SH-SY5Y (cell line): ENCODE data around the gene HPN.

Experiments used
- GATA2 ChIP-seq: IDR thresholded peaks from 2 replicates; pipeline ENCODE4 v1.6.1; 2011; ENCODE audit warnings: mild to moderate bottlenecking, low read depth, low read length
- GATA3 ChIP-seq: IDR thresholded peaks from 2 replicates; pipeline ENCODE4 v1.6.1; 2011; ENCODE audit warnings: low read depth, mild to moderate bottlenecking, low read length, moderate library complexity

Gene HPN

DNA sequence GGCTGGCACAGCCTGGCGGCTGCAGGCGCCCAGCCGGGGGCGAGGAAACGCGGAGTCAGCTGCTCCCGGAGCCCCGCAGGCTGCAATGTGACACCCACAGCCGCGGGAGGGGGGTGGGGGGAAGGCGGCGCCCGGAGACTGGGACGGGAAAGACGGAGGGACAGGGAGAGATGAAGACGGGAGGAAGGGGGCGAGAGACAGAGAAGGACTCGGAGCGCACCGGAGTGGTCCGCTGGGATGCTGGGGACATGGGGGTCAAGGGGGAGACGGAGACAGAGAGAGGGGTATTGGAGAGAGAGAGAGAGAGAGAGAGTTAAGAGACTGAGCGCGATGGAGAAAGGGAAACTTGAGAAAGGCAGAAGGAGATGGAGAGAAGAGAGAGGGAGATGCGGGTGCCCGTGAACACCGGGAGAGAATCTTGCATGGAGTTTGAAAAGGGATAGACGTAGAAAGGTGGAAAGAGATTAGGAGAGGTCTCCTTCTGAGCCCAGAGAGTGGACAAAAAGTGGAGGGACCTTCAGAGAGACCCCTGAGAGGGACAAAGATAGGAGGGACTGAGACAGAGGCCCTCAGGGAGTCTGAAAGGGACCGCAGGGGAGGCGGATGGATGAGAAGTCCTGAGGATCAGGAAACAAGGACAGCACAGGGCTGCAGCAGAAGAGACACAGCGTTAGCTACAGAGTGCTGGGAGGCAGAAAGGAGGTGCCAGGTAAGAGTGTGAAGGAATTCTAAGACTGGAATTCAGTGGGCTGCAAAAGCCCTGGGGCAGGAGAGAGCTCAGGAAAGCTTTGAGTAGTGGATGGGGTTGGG, 10.2 kb upstream of the HPN start:
- TF ChIP-seq GATA2 (no peak), GATA3 (no peak)

- TF ChIP-seq GATA2: no peak
- TF ChIP-seq GATA3: no peak
These were observed 9.1 kb upstream of the HPN start for GRCh38 chr19:35032356-35032865.

- TF ChIP-seq GATA2 (no peak), GATA3 (no peak)
These were observed 8.2 kb upstream of the HPN start for GRCh38 chr19:35033067-35034004.

DNA sequence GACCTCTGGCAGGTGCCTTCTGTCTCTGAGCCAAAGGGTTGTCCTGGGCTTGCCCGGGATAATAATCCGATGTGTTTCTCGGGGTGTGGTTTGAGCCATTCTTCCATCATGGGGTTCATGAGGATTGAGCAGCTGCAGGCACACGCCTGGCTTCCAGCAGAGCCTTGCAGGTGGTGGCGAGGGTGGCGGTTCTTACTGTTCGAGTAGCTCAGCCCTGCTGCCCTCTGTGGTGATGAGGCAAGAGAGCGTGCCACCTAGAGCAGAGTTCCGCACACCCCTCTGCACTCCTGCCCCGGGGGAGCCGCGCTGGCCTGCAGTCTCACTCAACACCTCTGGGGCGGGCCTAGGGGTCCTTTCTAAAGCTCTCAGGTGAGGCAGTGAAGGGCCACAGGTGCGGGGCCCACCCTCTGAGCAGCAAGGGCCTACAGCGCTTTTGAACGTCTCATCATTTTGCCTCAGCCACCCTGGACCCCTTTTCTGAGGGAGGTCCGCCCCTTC, 7.5 kb upstream of the HPN start:
- no peak for TF ChIP-seq GATA3
- TF ChIP-seq GATA2: no peak

DNA sequence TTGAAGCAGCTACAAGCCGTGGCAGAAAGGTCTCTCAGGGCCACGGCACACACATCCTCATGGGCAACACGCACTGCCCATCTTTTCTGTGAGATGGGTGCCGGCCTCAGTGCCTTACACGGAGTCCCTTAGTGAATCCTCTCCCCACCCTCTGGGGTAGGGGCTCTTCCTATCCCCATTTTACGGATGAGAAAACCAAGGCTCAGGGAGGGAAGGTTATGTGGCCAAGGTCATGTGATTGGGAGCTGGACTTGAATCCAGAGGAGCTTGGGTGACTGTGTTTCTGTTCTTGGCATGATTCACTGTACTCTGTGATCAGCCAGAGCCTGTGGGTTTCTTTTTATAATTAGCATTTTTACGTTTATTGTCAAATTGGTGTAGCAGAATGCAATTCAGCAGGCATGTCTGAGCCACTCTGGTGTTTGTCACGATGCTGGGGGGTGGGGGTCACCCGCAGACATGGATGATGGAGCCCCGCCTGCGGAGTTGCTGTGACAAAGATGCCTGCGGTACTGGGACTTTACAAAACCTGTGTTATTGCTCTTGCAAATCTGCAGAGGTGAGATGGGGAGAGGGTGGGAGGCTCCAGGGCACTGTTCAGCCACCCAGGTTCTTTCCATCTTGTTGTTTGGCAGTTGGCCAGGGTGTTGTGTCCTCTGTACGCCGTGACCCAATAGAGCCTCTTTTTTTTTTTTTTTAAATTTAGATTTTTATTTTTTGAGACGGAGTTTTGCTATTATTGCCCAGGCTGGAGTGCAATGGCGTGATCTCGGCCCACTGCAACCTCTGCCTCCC, 6.7 kb upstream of the HPN start:
- no peak for TF ChIP-seq GATA2
- no peak for TF ChIP-seq GATA3

DNA sequence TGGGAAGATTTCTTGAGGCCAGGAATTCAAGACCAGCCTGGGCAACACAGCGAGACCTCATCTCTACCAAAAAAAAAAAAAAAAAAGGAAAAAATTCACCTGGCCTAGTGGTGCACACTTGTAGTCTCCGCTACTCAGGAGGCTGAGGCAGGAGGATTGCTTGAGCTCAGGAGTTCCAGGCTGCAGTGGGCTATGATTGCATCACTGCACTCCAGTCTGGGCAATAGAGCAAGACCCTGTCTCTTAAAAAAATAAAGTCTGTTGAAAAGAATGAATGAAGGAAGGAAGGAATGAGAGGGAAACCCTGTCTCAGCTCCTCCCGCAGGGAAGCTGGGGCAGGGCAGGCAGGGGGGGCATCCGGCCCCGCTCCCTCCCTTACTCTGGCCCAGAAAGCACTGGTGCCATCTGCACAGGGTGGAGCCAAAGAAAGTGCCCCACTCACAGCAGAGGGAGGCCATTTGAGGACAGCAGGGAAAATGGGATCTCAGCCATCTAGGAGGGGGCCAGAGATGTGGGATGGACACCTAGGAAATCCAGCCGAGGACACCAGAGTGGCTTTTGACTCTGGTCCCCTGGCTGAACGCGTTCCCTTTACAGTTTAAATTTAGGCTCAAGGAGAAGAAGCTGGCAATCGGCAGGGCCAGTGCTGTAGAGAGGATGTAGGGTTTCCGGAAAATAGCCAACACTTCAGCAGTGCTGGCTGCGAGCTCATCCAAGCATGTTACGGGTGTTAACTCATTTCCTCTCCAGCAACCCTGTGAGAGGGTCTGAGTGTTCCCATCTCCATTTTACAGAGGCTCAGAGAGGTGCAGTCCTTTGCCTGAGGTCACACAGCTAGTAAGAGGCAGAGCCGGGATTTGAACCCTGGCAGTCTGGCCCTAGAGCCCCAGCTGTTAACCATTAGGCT, 3.6 kb upstream of the HPN start:
- TF ChIP-seq GATA2 (no peak), GATA3 (no peak)

- no peak for TF ChIP-seq GATA2
- no peak for TF ChIP-seq GATA3
These were observed 2.7 kb upstream of the HPN start for GRCh38 chr19:35038623-35039512.

DNA sequence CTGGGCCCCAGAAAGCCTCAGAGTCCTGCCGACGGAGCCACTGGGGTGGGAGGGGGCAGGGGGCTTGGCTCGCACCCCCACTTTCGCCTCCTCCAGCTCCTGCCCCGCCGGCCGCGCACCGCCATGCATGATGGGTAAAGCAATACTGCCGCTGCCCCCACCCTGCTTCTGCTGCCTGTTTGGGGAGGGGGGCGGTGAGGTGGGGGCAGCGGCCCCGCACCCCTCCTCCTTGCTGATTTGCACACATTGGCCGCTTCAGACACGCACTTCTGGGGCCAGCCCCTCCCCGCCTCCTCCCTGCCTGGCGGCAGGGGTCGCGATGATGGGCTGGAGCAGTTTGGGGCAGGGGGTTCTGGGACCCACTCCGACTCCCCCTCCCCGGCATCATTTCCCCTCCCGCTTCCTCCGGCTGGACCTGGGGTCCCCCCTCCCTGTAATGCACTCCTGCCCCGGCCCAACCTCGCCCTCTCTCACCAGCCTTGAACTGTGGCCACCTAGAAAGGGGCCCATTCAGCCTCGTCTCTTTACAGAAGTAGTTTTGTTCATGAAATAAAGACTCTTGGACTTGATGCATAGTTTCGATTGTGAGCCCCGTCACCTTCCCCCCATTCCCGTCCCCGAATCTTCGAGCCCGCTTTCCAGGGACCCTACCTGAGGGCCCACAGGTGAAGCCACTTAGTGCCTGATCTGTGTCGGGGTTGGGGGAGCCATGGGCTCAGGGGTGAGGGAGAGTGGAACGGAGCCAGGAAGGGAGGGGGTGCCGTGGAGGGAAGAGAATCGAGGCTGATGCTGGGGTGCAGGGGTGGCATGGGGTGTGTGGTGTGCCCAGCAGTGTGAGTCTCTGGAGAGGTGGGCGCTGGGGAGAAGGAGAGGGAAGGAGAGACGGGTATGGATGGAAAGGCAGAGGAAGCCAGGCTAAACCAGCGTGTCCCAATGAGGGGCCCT, 1.4 kb upstream of the HPN start:
- TF ChIP-seq GATA2 (no peak), GATA3 (no peak)

GRCh38 chr19:35040826-35041547, 534 bp upstream of the HPN start:
- TF ChIP-seq GATA3 (no peak), GATA2 (no peak)

GRCh38 chr19:35042056-35042730, 672 bp downstream of the HPN start:
- no peak for TF ChIP-seq GATA3
- no peak for TF ChIP-seq GATA2
